Erythroblast (primary cell): Measurements from ENCODE around the gene PLAC9.

Experiments used
- DNase-seq, 2 experiments: peaks; one replicate each; lab custom pipeline; 2025; lab: John Stamatoyannopoulos, UW
- GATA1 ChIP-seq: IDR thresholded peaks from 2 replicates; pipeline ENCODE4 v1.6.1; 2011; ENCODE audit warnings: low read depth, mild to moderate bottlenecking, control low read depth, low read length, moderate library complexity
- POLR2A ChIP-seq: IDR thresholded peaks from 2 replicates; pipeline ENCODE4 v1.6.1; 2011; ENCODE audit warnings: mild to moderate bottlenecking, low read length

Gene PLAC9

DNA sequence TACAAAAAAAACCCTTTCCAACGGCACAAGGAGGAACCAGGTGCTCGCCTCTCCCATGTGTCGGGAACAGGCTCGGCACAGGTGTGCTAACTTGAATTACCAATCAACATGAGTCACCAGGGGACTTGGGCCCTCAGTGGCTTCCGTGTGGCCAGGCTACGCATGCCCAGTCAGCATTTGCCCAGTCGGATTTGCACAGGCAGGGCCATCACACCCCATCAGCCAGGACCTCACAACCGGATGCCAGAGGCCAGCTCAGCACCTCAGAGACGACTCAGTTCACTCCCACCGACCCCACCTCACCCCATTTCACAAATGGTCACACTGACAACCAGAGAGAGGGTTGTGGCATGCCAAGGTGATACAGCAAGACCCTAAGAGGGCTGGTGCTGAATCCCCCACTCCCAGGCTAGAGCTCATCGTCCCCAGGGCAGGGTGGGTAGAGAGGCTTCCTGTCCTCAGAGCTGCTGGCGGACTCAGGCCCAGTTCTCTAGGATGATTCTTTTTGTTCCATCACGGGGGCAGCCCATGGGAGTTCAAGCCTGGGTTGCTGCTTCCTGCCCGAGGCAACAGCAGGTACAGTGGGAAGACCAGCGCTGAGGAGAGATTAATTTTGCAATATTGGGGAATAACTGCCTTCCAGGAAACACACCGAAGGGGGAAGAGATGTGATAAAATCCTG is 59.2 kb downstream of the PLAC9 start:
- no peak for DNase-seq
- no peak for TF ChIP-seq POLR2A
- TF ChIP-seq GATA1, result no peak

DNA sequence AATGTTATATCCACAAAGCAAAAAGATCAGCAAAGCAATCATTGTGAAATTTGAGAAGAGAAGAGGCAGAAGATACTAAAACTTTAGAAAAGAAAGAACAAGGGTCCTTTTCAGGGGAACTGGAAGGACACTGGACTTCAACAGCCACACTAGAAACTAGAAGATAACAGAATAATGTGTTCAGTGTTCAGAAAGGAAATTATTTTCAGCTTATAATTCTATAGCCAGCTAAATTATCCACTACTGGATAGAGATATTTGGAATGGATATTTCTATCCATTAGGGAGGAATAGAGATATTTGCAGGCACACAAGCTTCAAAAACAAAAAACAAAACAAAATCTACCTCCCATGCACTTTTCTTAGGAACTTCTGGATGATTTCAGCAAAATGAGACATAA is 60.0 kb downstream of the PLAC9 start:
- no peak for TF ChIP-seq POLR2A
- TF ChIP-seq GATA1, result no peak

DNA sequence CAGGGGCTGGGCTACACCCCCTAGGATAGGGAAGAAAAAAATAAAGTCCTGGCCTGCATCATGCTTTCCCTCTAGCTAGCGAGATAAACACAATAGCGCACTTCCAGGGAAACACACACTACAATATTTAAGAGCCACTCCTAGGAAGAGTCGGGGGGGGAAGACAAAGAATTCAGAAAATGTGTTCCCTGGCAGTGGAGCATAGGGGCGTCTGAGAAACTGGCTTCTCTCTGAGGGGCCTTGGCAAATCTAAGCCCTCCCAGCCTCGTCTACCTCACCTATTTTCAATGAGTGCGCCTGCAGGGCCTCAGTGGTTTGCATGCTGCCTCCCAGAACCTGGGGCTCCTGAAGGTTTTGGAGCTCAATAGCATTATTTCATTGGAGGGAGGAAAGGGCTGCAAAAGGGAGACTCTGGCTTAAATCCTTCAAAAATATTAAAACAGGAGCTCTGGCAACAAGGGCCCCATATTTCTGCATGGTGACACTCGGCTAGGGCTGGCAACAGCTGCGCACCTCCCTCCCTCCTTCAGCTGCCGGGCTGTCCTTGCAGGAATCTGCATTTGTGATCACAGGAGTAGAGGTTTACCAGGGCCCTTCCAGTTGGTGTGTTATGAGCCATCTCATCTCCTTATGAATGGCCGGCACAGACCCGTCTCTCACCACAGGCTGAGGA is 62.0 kb downstream of the PLAC9 start:
- TF ChIP-seq GATA1, result no peak
- no peak for DNase-seq

More for the DNA sequence above, 60.0 kb downstream of the PLAC9 start:
- no peak for DNase-seq
